KBM-7 (cell line): ENCODE data around the gene PDCL2.
A peak's percentile ranks its signal among the peaks of the same experiment; 100 is the strongest.

Experiments
- DNase-seq: peaks from one replicate; pipeline ENCODE4 v3.0.0-alpha.2; 2015
- in situ Hi-C: fragments of 300-500 bp; cut with MboI; formaldehyde crosslinking; loops from 2 replicates; pipeline ENCODE4 v1.14.3; 2020; ENCODE audit warnings: low sequenced_read_pairs, low pct_unique_long_range_greater_than_20kb, mixed read lengths

The PDCL2 gene

DNA sequence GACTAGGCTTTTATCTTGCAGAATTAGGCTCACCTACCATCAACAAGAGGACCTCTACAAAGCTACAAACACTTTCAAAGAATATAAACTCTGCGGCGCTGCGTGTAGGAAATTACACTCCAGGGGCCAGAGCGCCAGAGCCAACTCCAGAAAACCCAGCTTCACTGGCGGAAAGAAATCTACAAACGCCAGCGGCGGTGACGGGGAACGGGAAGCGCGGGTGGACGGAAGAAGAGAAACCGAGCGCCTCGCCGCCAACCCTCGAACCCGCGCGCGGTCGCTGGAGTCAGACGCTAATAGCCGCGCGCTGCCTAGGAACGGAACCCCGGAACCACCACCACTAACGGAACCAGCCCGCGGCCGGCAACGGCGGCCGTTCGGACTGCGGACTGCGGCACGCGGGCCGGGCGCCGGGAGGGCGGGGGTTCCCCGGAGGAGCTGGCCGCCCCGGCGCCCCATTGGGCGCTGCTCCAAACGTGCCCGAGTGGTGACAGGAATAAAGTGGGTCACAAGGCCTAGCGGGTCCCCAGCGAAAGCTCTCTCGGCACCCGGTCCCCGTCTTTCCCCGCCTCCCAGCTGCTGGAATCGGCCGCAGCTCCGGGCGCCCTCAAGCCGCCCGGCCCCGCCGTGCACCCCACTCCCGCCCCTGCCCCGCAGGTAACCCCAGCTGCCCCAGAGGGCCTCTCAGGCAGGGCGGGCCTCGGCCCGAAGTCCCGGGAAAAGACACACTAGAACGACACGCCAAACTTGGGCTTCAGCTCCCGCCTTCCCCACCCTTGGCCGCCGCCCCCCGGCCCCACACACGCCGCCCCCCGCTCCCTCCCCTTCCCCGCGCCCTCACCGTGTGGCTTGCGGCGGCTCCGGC lies 46.2 kb downstream of the PDCL2 start:
- in situ Hi-C loops = no loop called here
- DNase-seq = peak; percentile 75

DNA sequence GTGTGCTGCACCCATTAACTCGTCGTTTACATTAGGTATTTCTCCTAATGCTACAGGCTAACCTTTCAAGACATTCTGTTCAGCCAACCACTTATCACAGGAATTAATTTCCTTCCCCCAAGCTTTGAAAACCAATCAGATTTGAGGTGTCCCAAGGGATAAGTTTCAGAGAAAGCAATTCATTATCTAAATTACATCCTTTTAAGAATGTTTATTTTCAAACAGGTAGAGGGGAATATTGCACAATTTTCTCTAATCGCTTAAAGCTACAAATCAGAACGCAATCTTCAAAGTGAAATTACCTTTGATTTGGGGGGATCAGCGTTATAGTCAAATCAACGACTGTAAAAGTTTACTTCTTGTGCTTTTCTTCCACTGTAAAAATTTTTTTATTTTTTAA lies 46.9 kb downstream of the PDCL2 start:
- in situ Hi-C loops = no loop called here
- peak; percentile 26 for DNase-seq

DNA sequence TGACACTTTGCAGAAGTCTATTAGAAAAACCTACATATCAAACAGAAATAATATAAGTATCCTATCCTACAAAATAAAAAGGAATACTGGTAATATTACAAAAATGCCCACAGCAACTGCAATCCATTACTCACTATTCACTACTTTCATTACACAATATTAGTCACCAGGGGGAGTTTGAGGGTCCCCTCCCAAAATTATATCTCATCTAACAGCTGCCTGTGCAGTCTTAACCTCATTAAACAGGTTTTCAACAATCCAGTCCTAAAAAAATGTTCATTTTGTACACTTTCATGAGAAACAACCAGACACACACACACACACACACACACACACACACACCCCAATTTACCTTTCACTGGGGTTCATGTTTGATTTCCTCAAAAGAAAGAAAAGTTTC lies 48.2 kb downstream of the PDCL2 start:
- peak; percentile 19 for DNase-seq
- in situ Hi-C loops = no loop called here

DNA sequence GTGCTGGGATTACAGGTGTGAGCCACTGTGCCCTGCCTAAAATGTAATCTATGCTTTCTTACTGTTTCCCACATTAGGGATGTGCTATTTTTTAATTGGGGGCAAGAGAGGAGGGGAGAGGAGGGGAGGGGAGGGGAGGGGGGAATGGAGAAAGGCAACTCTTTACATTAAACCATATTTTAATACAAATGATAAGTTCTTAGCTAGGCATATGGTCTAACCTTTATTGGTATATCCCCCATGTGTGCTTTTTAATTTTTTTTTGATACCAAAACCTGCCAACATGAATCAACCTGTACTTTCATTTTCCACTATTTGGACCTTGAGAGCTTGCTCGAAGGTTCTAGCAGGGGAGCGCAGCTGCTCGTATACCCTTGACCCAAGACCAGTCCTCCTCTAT lies 51.8 kb downstream of the PDCL2 start:
- in situ Hi-C loops = no loop called here

DNA sequence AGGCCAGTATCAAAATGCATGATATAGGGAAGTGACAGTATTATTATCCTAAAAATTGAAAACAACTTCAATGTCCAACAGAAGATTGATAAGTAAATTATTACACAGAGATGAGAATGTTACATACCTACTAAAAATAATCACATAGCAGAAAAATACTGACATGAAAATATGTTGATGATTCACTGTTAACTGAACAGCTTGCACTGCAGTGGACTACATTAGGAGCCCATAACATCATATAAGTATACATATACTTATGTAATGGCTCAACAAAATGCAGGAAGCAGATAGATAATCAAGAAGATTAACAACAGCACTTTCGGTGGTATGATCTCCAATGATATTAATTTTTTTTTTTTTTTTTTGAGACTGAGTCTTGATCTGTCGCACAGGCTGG lies 52.4 kb downstream of the PDCL2 start:
- no peak for DNase-seq
- in situ Hi-C loops = no loop called here

More for the DNA sequence above, 51.8 kb downstream of the PDCL2 start:
- no peak for DNase-seq

DNA sequence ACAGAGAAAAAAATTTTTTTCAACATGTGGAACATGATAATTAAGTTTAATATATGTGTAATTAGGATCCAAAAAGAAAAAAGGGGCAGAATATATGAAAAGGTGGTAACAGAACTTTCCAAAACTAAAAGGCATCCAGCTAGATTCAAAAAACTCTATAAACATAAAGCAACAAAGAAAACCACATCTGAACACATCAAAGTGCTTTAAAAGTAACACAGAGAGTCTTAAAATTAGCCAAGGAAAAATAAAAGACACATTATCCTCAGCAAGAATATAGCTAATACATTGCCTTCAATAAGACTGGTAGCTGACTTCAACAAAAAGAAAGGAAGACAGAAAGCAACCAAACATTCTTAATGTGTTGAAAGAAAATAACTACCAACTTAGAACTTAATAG lies 53.5 kb downstream of the PDCL2 start:
- in situ Hi-C loops = no loop called here
- no peak for DNase-seq

DNA sequence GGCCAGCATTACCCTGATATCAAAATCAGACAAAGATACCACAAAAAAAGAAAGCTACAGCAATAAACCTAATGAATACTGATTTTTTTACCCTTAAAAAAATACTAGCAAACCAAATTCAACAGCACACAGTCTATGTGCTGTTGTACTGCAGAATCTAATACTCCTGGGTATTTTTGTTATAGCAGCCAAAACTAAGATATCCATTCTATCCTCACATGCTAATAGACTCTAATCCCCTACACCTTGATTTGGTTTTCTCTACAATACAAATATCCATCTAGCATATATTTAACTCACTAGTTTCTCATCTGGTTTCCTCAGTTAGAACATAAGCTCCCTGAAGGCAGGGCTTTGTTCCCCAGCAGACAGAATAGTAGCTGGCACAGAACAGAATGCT lies 57.7 kb downstream of the PDCL2 start:
- DNase-seq = no peak
- in situ Hi-C loops = no loop called here

DNA sequence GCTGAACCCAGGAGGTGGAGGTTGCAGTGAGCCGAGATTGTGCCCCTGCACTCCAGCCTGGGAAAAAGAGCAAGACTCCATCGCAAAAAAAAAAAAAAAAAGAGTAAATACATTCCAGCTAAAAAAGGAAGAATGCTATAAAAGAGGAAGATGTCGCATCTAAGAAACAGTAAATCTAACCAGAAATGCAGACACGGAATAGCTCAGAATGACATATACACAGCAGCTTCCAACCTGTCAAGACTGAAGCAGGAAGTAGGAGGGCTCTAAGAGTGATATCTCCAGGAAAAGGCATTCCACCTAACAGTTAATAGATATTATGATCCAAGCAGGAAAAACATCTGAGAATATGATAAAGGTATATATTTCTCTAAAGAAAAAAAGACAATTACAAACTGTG lies 61.4 kb downstream of the PDCL2 start:
- DNase-seq = peak; percentile 49
- in situ Hi-C loops = no loop called here

DNA sequence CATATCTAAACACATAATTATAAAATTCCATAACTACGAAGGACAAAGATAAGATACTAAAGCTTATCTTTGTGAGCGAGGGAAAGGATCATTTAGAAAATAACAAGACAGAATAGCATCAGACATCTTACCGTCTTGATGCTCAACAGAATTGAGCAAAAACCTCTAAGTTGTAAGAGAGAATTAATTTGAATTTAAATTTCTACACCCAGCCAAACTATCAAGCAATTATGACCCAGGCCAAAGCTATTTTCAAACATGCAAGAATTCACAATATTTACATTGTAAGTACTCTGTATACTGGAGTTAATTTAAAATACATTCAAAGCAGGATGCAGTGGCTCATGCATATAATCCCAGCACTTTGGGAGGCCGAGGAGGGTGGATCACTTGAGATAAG lies 61.9 kb downstream of the PDCL2 start:
- in situ Hi-C loops = no loop called here
- DNase-seq = no peak

DNA sequence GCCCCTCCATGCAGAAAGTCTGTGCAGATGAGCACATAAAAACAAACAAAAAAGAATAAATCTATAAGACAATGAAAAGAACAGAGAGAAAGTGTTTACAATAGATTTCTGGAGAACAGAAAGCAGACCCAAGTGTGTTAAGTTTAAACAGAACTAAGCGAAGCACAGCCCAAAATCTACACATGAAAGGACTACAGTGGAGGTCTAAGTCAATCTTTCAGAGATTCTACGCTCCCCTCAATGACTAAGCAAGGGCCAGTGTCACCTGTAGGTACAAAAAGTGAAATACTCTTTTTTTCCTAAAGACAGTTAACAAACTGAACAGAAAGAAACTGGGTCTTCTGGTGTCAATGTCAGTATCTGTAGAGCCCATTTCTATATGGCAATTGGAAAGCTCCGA lies 63.6 kb downstream of the PDCL2 start:
- no peak for DNase-seq
- in situ Hi-C loops = no loop called here

DNA sequence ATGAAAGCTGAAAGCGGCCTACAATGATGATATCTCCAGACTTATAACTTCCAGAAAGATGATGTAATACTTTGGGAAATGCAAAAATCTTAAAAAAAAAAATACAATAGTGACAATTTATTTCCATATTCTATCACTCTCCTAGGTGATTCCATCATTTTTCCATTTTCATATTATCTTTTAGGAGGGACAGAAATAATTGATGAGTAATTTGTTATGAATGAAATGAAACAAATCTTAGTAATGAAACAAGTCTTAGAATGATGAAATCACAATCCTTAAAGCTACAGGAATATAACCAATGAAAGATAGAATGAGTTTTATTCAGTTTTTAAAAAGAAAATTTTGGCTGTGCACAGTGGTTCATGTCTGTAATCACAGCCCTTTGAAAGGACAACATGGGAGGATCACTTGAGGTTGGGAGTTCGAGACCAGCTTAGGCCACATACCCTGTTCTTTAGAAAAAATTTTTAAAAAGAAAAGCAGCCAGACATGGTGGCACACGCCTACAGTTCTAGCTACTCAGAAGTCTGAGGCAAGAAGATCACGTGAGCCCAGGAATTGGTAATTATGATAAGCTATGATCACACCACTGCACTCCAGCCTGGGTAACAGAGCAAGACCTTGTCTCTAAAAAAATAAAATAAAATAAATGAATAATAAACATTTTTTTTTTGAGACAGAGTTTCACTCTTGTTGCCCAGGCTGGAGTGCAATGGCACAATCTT lies 67.0 kb downstream of the PDCL2 start:
- in situ Hi-C loops = no loop called here
- no peak for DNase-seq

DNA sequence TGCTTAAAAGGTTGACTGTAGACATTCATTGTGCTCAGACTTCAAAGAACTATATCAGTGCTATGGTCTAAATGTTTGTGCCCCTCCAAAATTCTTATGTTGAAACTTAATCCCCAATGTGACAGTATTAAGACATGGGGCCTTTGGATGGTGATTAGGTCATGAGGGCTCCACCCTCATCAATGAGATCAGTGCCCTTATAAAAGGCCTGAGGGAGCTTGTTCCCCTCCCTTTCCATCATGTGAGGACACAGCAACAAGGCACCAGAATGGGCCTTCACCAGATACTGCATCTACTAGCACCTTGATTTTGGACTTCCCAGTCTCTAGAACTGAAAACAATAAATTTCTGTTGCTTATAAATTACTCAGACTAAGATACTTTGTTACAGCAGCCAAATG lies 73.6 kb downstream of the PDCL2 start:
- no peak for DNase-seq
- in situ Hi-C loops = no loop called here

DNA sequence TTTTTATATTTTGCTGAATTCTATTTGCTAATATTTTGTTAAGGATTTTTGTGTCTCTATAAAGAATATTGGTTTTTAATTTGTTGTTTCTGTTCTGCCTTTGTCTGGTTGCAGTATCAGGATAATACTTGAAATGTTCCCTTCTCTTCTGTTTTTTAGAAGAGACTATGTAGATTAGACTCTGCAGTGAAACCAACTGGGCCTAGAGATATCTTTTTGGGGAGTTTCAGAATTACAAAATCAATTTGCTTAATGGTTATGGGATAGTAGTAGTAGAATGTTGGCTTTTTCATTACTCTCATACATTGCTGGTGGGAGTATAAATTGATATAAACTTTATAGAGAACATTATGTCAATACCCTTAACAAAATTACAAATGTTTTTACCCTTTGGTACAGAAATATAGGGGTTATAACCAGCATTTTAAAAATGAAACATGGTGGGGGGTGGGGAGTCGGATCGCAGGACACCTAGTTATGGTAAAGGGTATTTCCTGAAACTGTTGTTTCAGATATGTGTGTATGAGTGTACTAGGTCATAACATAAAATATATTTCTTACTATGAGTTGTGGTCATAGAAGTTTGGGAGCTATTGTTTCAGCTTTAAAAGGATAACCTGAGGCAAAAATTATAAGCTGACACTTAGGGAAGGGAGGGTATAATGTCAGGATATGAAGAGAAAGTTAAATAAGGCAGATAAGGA lies 74.4 kb downstream of the PDCL2 start:
- DNase-seq = no peak
- in situ Hi-C loops = no loop called here

DNA sequence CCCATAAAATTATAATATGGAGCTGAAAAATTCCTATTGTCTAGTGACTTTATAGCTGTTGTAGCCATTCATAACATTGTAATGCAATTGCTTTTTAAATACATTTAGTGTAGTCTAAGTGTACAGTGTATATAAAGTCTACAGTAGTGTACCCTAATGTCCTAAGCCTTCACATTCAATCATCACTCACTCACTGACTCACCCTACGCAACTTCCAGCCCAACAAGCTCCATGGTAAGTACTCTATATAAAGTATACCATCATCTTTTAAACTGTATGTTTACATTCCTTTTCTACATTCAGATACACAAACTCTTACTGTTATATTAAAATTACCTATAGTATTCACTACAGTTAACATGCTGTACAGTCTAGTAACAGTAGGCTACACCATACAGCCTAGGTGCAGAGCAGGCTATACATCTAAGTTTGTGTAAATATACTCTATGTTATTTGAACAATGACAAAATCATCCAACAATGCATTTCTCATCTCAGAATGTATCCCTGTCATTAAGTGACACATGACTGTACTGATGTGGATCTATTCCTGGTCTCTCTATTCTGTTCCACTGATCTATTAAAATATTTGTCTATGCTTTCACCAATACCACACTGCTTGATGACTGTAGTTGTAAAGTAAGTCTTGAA lies 79.0 kb downstream of the PDCL2 start:
- no peak for DNase-seq
- in situ Hi-C loops = no loop called here

DNA sequence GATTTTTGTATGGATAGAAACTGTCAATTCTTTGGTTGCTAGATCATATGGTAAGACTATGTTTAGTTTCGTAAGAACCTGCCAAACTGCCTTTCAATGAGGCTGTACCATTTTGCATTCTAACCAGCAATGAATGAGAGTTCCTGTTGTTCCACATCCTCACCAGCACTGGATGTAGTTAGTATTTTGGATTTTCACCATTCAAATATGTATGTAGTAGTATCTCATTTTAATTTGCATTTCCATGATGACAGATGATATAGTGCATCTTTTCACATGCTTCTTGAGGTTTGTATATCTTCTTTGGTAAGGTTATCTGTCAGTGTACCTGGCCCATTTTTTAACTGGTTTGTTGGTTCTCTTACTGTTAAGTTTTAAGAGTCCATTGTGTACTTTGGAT lies 80.0 kb downstream of the PDCL2 start:
- in situ Hi-C loops = no loop called here

DNA sequence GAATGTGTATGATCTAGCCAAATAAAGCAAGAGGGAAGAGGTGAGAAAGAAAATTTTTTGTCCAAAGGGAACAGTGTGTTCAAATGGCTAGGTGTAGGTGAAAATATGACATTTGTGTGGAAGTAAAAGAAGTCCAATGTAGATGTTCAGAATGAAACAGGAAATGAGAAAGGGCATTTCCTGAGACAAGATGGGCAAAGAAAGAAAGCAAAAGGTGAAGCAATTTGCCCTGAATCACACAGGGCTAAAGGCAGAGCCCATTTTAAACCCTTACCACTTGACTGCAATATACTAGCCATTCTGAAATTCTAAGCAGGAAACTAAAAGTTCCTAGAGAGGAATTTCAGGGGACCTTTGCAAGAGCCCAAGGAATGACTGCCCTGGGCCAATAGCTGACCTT lies 81.4 kb downstream of the PDCL2 start:
- in situ Hi-C loops = no loop called here
- DNase-seq = no peak

More for the DNA sequence above, 80.0 kb downstream of the PDCL2 start:
- DNase-seq = no peak

DNA sequence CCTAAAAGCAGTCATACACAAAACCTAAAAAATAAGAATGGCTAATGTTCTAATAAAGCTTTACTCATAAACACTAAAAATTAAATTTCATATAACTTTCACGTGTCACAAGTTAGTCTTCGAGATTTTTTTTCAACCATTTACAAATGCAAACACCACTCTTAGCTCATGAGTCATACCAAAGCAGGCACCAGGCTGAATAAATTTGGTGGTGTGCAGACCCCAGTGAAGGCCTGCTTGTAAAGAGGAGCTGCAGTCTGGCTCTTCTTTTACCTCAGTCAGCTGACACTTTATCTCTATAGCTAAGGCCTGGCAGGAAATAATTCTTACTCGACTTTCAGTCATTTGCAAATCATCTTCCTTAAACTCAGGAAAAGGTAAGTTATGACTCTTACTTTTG lies 82.8 kb downstream of the PDCL2 start:
- DNase-seq = no peak
- in situ Hi-C loops = no loop called here

DNA sequence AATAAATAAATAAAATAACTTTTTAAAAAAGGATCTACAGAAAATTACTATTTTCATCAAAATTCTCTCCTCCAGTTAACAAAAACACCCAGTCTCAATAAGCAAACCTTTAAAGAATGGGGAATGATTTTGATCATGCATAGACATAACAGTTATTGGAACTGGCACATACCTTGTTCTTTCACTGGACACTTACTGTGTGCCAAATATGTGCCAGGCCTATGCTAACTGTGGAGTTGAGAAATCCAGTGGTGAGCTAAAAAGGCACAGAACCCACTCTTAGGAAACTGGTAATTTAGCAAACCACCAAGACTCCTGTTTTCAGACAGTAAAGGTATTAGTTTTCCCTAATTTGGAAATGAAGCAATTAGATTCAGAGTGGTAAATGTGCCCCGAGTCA lies 84.4 kb downstream of the PDCL2 start:
- in situ Hi-C loops = no loop called here

More for the DNA sequence above, 84.4 kb downstream of the PDCL2 start:
- no peak for DNase-seq
